ENCODE measurements around the gene C14orf119. TPM values are rescaled to one million over a fixed set of nuclear protein-coding genes. Genes with fewer than 3 reads are reported as not detected.

The C14orf119 gene
- total RNA-seq, 1 donor from 2014 or later: 32.2 TPM

GRCh38 chr14:23058654-23059504, 36.4 kb upstream of the C14orf119 start:
- intact Hi-C loops (cut with DNase I): no loop called here
- DNase-seq (ENCODE audit: low spot score) (no peak), ATAC-seq (no peak)

- DNase-seq (ENCODE audit: low spot score): no peak
- intact Hi-C loops (cut with DNase I): no loop called here
- no peak for ATAC-seq
Measured at GRCh38 chr14:23060536-23061260, 34.6 kb upstream of the C14orf119 start.

- peak; percentile 60 for ATAC-seq
- peak; percentile 78 for DNase-seq (ENCODE audit: low spot score)
- intact Hi-C loops (cut with DNase I): no loop called here
Measured at GRCh38 chr14:23062002-23062401, 33.3 kb upstream of the C14orf119 start.

- DNase-seq (ENCODE audit: low spot score): no peak
Measured at GRCh38 chr14:23063601-23064000, 31.7 kb upstream of the C14orf119 start.

GRCh38 chr14:23066368-23066767, 28.9 kb upstream of the C14orf119 start:
- ATAC-seq: no peak
- intact Hi-C loops (cut with DNase I): no loop called here
- DNase-seq (ENCODE audit: low spot score): no peak

More at GRCh38 chr14:23063601-23064000, 31.7 kb upstream of the C14orf119 start:
- intact Hi-C loops (cut with DNase I): no loop called here
- ATAC-seq: no peak

- DNase-seq (ENCODE audit: low spot score) (no peak), ATAC-seq (no peak)
- intact Hi-C loops (cut with DNase I): no loop called here
Measured at GRCh38 chr14:23066855-23067744, 28.2 kb upstream of the C14orf119 start.

- ATAC-seq (no peak), DNase-seq (ENCODE audit: low spot score) (no peak)
- intact Hi-C loops (cut with DNase I): no loop called here
Measured at GRCh38 chr14:23067847-23068788, 27.2 kb upstream of the C14orf119 start.

GRCh38 chr14:23068789-23069412, 26.4 kb upstream of the C14orf119 start:
- ATAC-seq (peak; percentile 79), DNase-seq (ENCODE audit: low spot score) (peak; percentile 85)
- intact Hi-C loops (cut with DNase I): no loop called here

GRCh38 chr14:23069413-23069806, 25.9 kb upstream of the C14orf119 start:
- no peak for ATAC-seq
- intact Hi-C loops (cut with DNase I): no loop called here
- no peak for DNase-seq (ENCODE audit: low spot score)

- intact Hi-C loops (cut with DNase I): no loop called here
- DNase-seq (ENCODE audit: low spot score) (no peak), ATAC-seq (no peak)
Measured at GRCh38 chr14:23070262-23071129, 24.8 kb upstream of the C14orf119 start.

- ATAC-seq (peak; percentile 94), DNase-seq (ENCODE audit: low spot score) (peak; percentile 84)
- intact Hi-C loops (cut with DNase I): no loop called here
Measured at GRCh38 chr14:23071244-23071920, 23.9 kb upstream of the C14orf119 start.

- no peak for ATAC-seq
- DNase-seq (ENCODE audit: low spot score): no peak
- intact Hi-C loops (cut with DNase I): no loop called here
Measured at GRCh38 chr14:23071921-23072539, 23.3 kb upstream of the C14orf119 start.

- ATAC-seq: no peak
- intact Hi-C loops (cut with DNase I): no loop called here
- no peak for DNase-seq (ENCODE audit: low spot score)
Measured at GRCh38 chr14:23074906-23075305, 20.4 kb upstream of the C14orf119 start.

GRCh38 chr14:23076785-23077408, 18.4 kb upstream of the C14orf119 start:
- ATAC-seq (peak; percentile 16), DNase-seq (ENCODE audit: low spot score) (no peak)

GRCh38 chr14:23077962-23078361, 17.3 kb upstream of the C14orf119 start:
- DNase-seq (ENCODE audit: low spot score): no peak
- ATAC-seq: no peak
- intact Hi-C loops (cut with DNase I): no loop called here

More at GRCh38 chr14:23076785-23077408, 18.4 kb upstream of the C14orf119 start:
- intact Hi-C loops (cut with DNase I): no loop called here
